Astrocyte of the spinal cord (primary cell): ENCODE data around the gene GRID1.

Experiments
- DNase-seq: peaks from one replicate; pipeline ENCODE4 v3.0.0; 2011; ENCODE audit warnings: low read depth, low spot score
- H3K4me3 ChIP-seq: 2 replicates; pipeline ENCODE4 v1.5.1; 2011; ENCODE audit warnings: low read depth, mild to moderate bottlenecking, low read length, moderate library complexity
- in situ Hi-C: cut with HindIII; loops from 2 replicates; pipeline ENCODE4 v1.10.0; 2017; ENCODE audit warnings: low sequenced_read_pairs
- TF ChIP-seq, protein P1 (sequence below): IDR thresholded peaks from 2 replicates; pipeline ENCODE4 v1.5.1; 2012; ENCODE audit warnings: low read depth, mild to moderate bottlenecking, low read length, inconsistent platforms

Gene GRID1

DNA sequence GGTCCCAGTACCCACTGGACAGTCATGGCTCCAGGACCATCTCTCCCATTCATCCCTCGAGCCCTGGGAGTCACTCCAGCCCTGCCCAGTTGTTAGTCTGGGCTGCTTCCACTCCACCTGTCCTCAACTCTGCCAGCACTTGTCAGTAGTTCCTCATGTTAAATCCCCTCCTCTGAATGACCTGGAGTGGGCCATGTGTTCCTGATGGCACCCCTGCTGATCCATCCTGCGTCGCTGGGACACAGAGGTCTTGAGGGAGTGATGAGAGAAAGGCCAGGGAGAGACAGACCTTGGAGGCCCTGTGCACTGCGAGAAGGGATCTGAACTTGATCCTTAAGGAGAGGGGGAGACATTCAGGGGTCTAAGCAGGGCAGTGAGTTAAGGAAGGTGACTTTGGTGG is 174.9 kb downstream of the GRID1 start:
- TF ChIP-seq, protein P1, sequence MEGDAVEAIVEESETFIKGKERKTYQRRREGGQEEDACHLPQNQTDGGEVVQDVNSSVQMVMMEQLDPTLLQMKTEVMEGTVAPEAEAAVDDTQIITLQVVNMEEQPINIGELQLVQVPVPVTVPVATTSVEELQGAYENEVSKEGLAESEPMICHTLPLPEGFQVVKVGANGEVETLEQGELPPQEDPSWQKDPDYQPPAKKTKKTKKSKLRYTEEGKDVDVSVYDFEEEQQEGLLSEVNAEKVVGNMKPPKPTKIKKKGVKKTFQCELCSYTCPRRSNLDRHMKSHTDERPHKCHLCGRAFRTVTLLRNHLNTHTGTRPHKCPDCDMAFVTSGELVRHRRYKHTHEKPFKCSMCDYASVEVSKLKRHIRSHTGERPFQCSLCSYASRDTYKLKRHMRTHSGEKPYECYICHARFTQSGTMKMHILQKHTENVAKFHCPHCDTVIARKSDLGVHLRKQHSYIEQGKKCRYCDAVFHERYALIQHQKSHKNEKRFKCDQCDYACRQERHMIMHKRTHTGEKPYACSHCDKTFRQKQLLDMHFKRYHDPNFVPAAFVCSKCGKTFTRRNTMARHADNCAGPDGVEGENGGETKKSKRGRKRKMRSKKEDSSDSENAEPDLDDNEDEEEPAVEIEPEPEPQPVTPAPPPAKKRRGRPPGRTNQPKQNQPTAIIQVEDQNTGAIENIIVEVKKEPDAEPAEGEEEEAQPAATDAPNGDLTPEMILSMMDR = no peak
- no peak overlapping the region for H3K4me3 ChIP-seq
- in situ Hi-C loops = no loop called here
- DNase-seq = no peak

DNA sequence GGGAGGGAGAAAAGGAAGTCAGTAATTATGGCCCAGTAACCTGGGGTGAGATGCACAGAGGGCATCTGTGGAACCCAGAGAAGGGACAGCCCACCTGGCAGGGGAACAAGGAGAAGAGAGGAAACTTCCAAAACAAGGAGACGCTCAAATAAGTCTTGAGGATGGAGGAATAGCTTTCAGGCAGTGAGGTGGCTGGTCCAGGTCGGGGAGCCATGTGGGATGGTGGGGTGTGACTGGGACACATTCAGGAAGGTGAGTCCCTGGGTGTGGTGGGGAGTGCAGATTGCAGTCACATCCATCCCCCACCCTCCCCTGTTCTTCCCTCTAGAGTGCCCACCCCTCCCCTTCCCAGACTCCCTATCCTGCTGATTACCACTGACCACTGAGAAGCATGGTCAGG is 175.4 kb downstream of the GRID1 start:
- TF ChIP-seq, protein P1 = no peak
- no peak overlapping the region for H3K4me3 ChIP-seq
- no peak for DNase-seq
- in situ Hi-C loops = no loop called here

DNA sequence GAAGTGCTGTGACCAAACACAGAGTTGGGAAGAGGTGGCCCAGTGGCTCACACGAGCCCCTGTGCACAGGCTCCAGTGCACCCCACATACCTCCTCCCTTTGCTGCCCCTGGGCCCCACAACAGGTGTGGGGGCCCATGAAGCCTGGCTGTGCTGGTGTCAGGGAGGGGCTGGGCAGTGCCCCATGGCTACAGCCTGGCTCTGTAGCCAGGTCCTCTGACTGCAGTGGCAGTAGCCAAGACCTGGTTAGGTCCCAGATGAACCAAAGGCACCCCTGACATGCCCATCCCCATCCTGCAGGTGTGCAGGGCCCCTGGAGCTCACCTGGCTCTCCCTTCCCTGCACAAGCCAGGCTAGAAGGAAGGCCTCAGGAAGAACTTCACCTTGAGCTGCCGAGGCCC is 176.3 kb downstream of the GRID1 start:
- TF ChIP-seq, protein P1 = no peak
- no peak overlapping the region for H3K4me3 ChIP-seq
- in situ Hi-C loops = no loop called here

DNA sequence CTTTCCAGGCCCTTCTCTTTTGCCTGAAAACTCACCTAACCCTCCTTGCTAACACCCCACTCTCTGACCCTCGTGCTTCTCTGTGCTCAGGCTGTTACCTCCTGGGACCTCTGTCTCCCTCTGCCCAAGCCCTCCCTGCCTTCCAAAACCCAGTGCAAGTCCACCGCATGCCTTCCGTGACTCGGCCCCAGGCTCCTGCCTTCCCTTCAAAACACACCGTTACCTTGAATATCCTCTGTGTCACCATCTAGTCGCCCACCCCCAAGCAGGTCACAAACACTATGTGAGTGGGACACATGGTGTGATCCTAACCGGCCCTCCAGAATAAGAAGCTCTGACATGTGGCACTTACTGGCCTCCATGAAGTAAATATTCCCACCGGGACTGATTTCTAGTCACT is 176.7 kb downstream of the GRID1 start:
- TF ChIP-seq, protein P1 = no peak
- DNase-seq = no peak
- in situ Hi-C loops = no loop called here
- no peak overlapping the region for H3K4me3 ChIP-seq

More for the DNA sequence above, 176.3 kb downstream of the GRID1 start:
- DNase-seq = no peak

DNA sequence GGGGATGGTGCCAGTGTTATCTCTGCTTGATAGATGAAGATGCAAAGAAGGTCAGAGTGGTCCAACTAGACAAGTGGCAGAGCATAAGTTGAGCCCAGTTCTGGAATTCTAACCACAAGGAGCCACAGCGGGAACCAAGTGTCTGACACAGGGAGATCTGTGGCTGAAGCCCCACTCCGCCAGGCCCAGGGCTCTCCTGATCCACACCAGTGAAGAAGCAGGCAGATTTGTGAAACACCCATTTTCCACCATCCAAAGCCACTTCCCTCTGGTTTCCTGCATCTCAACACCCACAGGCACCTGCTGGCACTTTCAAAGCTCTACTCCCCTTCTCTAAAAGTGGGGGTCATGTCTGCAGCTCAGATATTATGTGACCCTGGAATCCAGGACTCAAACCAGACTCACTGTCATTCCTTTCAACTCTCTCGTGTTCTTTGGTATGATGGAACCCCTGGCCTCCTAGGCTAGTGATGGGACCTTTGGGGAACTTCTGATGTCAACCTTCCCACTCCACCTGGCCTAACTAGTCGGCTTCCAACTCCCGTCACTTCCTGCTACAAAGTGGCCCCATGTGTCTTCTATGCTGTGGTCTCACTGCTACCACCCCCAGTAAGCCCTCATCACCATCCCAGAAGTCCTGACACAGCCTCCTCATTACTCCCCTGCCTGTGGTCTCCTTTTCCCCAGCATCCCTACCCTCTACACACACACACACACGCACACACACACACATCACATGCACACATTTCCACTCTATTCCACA is 177.6 kb downstream of the GRID1 start:
- in situ Hi-C loops = no loop called here
- no peak overlapping the region for H3K4me3 ChIP-seq
- DNase-seq = no peak
- TF ChIP-seq, protein P1 = no peak

DNA sequence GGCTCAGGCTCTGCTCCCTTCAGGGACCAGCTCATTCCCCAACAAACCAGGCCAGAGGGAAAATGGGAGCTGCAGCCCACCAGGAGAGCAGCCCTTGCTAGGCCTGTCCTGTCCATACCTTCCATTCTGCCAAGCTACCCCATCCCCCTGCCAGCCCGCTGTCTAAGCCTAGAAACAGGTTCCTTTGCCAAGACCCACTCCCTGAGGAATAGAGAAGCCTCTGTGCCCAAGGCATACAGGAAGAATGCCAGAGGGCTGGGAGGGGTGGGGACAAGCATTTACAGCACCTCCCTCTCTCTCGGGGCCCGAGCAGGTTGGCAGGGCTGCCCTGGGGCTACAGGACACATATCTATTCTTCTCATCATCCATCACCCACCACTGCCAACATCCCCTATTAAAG is 178.3 kb downstream of the GRID1 start:
- in situ Hi-C loops = no loop called here
- TF ChIP-seq, protein P1 = no peak
- H3K4me3 ChIP-seq = no peak overlapping the region
- DNase-seq = no peak
